ENCODE data around the gene EDN1.

The EDN1 gene

DNA sequence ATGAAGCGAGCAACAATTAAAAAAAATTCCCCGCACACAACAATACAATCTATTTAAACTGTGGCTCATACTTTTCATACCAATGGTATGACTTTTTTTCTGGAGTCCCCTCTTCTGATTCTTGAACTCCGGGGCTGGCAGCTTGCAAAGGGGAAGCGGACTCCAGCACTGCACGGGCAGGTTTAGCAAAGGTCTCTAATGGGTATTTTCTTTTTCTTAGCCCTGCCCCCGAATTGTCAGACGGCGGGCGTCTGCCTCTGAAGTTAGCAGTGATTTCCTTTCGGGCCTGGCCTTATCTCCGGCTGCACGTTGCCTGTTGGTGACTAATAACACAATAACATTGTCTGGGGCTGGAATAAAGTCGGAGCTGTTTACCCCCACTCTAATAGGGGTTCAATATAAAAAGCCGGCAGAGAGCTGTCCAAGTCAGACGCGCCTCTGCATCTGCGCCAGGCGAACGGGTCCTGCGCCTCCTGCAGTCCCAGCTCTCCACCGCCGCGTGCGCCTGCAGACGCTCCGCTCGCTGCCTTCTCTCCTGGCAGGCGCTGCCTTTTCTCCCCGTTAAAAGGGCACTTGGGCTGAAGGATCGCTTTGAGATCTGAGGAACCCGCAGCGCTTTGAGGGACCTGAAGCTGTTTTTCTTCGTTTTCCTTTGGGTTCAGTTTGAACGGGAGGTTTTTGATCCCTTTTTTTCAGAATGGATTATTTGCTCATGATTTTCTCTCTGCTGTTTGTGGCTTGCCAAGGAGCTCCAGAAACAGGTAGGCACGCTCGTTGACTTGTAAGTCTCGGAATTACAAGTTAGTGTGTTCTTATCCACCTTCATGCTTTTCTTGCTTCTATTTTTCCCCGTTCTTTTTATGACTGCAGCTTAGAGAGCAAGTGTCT lies at the start of gene EDN1:
EDN1 (plus strand) TSS at position 429 of the 888 bp plus-strand sequence; CDS start at position 698, 269 bp downstream.
- no peak for DNase-seq

DNA sequence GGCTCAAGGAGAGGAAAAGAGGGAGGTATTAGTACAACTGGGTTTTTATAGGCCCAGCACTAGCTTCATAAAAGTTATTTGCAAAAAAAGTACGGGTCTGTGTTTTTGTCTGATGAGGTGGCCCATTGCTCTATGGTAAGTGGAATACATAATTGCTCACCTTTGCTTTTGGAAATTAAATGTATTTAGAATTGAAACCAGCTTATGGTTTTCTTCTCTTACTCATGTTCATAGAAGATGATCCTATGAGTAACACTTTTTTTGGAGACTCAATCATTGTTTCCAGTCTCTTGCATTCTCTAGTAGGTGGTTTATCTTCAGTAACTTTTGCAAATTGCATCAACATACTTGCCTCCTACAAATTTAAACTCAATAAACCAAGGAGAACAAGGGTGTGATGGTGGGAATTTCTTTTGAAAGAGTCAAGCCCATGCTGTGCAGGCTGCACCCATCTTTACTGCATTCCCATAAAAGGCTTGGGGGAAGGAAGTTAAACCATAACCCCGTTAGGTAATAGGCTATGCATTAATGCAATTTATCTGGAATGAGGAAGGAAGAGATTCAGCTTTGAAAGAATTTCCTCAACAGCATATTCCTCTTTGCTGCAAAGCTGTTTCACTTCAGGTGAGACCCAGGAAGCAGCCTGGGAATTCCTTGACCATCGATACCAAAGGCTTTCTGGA lies 48.5 kb upstream of the EDN1 start:
- no peak for DNase-seq

DNA sequence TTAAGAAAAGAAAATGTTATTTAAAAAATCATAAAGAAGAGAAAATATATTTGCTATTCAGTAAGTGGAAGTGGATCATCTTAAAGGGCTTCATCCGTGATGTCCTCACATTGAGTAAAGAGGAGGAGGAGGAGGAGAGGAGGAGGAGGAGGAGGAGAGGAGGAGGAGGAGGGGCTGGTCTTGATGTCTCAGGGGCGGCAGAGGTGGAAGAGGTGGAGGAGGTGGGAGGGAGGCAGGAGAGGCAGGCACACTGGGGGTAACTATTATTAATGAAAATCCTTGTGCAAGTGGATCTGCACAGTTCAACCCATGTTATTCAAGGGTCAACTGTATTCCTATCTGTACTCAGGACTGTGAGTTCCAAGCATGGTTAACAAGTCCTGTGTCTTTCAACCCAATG lies 47.0 kb upstream of the EDN1 start:
- no peak for DNase-seq

DNA sequence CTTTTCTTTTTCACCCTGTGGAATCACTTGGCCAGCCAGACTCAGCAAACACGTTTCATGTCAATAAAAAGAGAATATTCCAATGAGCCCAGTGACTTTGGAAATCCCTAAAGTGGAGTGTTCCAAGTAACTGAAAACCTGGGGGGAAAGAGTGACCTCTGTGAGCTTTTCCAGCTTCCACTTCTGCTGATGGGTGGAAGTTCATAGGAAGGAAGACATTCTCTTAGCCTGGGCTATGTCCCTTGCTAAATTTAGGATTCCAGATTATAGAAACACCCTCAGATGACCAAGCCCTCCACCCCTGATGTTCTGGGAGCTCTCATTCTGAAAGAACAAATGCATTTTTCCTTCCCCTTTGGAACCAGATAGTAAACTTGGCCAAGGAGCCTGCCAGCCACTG lies 44.8 kb upstream of the EDN1 start:
- DNase-seq = no peak

DNA sequence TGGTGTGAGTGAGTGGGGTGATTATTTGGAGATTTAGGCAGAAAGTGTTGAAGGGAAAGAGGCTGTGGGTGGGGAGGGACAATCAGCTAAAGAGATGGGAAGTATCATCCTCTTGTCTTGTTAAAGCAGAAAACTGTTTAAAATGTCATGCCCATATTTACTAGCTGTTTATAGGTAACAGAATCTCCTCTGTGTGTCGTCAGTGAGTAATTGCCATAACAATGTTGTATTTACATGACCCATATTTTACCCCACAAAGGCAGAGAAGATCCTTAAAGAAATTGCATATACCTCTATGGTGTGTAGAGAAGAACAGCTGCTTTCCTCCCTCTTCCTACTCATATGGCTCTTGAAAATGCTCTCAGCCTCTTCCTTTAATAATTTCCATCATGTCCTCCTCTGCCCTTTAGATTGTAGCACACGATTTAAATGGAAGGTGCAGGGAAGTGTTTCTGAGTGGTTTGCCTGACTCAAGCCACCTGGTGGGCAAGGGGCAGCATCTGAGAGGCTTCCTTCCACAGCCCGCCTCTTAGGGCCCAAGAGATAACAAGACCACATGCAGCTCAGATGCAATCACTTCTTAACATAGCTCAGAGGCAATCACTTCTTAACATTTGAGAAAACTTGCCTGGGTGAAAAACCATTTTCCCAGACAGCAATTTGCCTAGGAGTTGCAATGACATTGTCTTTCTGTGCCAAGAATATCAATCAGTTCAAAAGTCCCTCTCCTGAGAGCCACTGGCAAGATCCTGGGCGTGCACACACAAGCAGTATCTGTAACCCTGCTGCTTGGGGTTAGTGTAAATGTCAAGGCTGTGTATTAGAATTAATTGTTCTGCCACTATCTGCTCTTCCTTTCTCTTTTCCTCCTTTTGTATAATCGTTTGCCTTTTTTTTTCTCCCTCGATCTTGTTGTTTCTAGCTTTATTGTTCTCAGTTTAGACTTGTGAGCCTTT lies 44.1 kb upstream of the EDN1 start:
- DNase-seq = no peak

DNA sequence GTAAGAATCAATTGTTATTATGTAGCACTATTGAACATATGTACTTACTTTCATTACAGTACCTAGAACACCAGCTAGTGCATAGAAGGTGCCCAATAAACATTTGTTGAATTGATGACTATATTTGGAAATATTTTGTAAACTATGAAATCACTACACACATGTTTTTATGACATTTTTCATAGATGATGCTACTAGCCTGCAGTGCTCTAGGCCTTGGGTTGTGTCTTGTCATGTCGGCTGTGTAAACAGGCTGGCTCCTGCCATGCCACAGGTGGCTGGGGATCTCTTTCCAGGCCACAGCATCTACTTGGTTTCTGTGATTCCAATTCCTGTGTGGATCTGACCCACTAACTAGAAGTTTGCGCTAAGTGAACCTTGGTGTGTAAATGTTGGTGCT lies 43.3 kb upstream of the EDN1 start:
- DNase-seq = no peak

DNA sequence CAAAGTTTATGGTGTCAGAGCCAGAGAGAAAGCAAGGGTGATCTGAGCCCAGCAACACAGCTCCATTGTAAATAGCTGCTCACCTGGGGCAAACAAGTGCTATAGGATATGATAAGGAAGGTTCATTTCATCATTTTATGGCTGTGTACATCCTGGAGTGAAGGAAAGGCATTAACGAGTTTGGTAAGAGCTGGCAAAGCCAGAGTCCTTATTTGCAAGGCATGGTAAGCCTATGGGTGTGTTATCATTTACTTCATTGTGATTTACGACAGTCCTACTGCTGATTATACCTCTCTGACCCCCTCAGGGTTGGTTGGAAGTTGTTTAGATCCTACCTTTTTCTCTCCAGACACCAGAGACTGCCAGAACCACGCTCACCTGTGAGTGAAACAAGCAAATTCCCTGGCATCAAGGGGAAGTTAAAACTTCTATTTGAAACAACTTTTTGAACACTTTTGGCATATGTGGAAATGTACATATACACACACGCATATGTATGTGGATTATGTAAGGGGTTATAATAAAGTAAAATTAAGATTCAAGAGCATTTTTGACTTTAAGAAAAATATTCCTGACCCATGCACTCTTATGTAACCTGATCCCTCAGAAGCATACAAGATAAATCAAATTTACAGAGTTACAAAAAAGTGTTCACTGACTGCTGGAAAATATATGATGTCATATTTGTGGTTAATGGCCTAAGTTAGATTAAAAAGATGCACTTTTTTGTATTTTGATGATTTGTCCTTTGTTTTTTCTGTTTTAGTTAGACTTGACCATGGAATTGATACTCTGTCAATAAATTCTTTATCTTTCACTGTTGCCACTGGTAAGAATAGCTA lies 40.4 kb upstream of the EDN1 start:
- DNase-seq = no peak

DNA sequence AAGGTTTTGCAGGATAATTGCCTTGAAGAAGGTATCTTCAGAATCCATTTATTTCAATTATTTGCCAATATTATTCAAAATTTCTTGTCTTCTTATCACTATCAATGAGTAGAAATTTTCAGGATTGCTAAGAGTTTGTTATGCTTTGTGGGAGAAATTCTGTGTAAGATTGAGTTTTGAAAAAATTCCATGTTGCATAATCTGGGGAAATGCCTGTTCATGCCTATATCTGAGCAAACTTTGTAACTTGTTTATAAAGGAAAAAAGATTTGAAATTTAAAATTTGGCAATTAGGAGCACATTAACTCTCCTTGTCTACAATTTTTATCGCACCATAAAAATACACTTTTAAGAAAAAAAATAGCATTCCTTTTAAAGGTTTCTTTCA lies 39.8 kb upstream of the EDN1 start:
- no peak for DNase-seq

DNA sequence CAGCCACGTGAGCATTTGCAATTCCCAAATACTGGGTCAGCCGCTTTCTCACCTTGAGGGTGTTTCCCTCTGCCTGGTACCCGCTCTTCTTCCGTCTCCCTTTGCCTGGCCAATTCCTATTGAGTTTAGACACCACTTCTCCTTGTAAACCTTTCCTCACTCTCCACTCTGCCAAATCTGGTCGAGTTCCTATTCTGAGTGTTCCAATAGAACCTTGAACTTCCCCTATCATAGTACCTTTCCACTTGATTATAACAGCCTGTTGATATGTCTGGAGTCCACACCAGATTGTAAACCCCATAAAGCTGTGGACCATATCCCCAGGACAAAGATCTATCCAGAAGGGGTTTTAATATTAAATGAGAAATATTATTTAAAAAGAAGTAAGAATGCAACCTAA lies 36.0 kb upstream of the EDN1 start:
- no peak for DNase-seq

DNA sequence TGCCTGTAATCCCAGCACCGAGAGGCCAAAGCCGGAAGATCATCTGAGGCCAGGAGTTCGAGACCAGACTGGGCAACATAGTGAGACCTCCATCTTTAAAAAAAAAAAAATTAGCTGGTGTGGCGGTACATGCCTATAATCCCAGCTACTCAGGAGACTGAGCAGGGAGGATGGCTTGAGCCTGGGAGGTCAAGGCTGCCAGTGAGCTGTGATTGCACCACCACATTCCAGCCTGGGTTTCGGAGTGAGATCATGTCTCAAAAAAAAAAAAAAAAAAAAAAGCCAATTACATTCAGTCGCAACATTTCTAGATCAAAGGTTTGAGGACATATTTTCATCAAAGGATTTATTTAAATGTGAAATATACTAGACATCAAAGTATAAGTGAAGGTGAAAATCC lies 32.0 kb upstream of the EDN1 start:
- DNase-seq = no peak

DNA sequence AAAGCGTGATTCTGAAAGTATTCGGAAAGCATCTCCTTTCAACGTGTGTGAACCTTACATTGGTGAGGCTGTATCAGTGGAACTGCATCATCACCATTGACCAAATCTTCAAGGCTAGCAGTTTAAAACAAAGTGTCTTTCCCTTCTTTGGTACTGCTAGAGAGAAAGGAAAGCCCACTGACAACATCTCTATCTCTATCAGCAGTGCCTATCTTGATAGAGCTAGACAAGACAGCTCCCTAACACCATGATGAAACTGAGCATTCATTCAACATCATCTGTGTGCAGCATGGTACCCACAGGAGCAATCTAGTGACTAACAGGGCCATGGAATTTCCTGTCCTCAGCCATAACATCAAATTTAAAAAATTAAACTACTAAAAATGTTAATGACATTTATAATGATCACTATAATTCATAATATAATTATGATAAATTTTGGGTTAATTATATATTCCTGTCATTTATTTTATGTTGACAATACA lies 31.5 kb upstream of the EDN1 start:
- DNase-seq = no peak

DNA sequence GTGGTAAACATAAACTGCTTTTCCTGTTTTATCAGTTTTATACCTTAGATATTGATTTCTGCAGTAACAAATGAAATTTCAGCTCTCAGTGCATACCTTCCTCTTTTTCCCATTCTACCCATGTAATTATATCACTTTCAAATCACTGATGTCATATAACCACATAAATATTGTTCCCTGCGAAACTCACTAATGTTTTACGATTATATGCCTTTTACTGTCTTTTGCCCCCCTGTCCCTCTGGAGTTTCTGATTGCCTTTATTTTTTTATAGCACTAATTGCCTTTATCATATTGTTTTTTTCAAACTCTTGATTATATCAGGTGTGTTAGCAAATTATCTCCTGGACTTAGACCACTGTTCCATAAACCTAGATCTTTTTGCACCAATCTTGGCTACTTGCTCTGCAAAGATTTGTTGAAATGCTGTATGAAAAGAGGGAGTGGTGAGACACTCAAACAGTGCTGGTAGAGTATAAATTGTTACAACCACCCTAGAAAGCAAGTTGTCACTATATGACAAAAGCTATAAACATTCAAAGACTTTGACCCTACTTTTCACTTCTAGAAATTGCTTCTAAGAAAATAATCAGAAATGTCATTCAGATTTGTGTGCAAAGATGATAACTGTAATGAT lies 29.6 kb upstream of the EDN1 start:
- DNase-seq = no peak

DNA sequence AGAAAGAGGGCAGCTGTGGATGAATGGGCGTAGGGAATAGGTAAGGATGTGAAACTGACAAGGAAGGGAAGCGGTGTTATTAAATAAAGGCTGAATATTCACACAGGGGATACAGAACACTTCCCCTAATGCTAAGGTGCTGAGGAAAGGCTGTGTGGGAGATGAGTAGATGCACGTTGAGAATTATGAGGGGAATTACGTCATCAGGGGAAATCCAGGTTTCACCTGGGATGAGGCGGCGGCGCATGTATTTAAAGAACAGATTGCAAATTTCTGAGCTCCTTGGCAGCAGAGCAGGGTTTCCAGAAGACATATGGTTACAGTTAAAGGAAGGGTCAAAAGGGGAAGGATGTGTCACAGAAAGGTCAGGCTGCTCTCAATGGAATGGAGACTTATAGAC lies 28.7 kb upstream of the EDN1 start:
- DNase-seq = no peak

DNA sequence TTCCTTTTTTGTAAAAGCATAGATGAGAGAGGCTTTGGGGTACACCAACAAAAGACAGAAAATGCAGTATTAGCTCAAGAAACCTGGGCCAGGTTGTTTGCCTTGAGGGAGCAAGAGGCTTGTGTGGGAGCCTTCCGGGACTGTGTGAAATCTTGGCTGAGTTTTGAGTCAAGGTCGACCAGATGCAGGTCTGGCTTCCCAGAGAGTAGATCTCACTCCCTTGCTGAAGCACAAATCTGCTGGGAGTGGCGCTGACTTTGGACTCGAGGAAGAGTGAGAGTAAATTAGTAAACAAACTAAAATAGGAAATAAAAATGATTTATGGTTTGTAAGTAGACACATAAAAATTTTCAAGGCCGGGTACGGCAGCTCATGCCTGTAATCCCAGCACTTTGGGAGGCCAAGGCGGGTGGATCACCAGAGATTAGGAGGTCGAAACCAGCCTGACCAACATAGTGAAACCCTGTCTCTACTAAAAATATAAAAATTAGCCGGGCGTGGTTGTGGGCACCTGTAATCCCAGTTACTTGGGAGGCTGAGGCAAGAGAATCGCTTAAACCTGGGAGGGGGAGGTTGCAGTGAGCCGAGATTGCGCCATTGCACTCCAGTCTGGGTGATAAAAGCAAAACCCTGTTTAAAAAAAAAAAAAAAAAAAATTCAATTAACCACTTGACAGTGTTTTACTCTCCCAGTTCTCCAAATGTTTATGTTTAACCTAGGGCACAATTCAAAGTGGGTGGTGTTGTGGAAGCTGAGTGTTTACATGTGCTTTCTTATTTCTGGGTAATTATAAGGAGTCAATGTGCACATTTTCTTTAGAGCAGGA lies 27.7 kb upstream of the EDN1 start:
- no peak for DNase-seq

DNA sequence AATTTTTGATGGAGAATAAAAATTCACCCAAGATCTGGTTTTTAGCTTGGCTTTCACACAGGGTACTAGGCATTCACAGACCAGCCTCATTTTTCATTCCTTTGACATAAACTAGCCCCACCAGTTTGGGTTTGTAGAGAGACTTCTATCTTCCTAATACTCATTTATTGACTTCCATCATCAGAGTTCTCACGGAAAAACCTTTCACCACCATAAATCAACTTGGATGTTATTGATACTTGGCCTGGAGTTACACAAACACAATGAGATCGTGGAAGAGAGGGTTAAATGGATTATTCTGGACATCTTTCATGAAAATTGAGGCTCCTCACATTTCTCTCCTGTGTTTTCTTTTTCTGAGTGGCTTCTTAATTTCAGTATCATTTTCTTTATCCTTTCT lies 26.8 kb upstream of the EDN1 start:
- no peak for DNase-seq

DNA sequence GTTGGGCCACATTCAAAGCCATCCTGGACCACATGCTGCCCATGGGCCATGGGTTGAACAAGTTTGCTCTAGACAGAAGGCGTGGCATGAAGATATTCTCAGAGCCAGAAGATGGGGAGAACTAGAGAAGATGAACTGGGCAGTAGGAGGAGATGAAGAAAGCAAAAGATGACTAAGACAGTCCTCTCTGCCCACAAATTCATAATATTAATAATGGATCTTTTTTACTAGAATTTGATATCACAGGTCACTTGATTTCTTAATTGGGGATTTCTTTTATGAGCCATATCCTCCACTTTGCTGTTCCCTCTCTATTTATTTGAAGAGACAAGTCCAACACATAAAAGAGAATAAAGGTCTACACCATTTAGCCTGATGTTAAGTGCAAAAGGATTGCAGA lies 25.5 kb upstream of the EDN1 start:
- no peak for DNase-seq

DNA sequence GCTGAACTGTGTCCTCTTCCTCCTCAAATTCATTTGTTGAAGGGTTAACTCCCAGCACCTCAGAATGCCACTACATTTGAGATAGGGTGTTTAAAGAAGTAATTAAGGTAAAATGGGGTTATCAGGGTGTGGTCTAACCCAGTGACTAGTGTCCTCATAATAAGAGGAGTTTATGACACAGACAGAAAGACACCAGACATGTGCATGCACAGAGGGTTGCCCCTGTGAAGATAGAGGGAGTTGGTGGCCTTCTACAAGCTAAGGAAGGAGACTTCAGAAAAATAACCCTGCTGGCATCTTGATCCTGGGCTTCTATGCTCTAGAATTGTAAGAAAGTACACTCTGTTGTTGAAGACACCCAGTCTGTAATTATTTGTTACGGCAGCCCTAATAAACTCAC lies 24.9 kb upstream of the EDN1 start:
- DNase-seq = no peak

DNA sequence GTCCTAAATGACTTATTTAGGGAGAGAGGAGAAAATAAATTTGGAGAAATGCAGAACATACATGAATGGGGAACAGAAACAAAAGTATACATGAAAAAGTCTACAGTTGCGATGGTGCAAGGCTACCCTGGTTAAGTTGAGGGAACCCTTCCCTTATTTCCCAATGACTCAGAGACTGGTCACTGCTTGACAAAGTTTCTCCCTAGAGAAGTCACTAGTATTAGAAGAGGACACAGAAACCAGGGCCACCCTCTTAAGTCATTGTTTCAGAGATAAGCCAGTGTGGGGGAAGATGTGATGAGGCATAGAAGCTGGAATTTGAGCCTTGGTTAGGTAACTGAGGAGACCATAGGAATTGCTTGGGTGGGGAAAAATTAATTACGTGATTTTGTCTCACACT lies 24.4 kb upstream of the EDN1 start:
- DNase-seq = no peak

DNA sequence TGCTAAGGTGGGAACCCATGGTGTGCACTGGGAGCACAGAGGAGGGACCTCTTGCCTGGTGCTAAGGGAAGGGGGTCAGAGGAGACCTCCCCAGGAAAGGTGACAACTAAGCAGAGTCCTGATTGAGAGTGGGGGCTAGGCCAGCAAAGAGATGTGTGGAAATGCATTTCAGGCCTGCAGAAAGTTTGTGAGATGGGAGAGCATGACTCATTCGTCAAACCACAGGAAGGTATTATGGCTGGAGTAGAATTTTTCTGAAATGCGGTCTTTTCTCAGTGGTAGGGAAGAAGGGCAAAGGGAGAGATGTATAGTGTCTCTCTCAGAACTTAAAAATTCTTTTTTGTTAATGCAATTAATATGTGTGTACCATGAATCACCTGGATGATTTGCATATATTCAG lies 23.6 kb upstream of the EDN1 start:
- no peak for DNase-seq

DNA sequence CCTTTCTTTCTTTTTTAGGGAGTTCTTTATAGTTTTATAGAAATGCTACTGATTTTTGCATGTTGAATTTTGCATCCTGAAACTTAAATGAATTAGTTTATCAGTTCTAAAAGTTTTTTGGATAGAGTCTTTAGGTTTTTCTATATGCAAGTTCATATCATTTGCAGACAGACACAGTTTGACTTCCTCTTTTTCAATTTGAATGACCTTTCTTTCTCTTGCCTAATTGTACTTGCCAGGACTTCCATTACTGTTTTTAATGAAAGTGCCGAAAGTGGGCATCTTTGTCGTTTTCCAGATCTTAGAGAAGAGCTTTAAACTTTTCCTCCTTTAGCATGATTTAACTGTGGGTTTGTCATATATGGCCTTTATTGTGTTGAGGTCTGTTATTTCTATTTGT lies 21.1 kb upstream of the EDN1 start:
- DNase-seq = no peak

Data from NCI-H774 (cell line).